GM12878 (cell line): Measurements from ENCODE around the gene NUP210L.

ENCODE experiments used
- RAD21 ChIP-seq: IDR thresholded peaks from 2 replicates; pipeline ENCODE4 v1.6.1; 2011; ENCODE audit warnings: mild to moderate bottlenecking, low read depth, low read length, moderate library complexity; ENCODE audit not compliant: insufficient read depth
- TF ChIP-seq, protein P1 (sequence below), 3 experiments: IDR thresholded peaks in 2 of 3; conservative IDR thresholded peaks in 1 of 3; 2 replicates each; pipeline ENCODE4 v1.5.1; 2011; ENCODE audit warnings: low read depth in 3 of 3, low read length in 3 of 3, mild to moderate bottlenecking in 3 of 3, control low read depth in 2 of 3, moderate library complexity in 2 of 3, inconsistent platforms in 1 of 3, mixed read lengths in 1 of 3; ENCODE audit not compliant: control insufficient read depth in 2 of 3, insufficient read depth in 1 of 3; ENCODE audit errors: extremely low read depth in 1 of 3
- TF ChIP-seq, protein P2 (sequence below): IDR thresholded peaks from 2 replicates; pipeline ENCODE4 v1.6.1; 2011; ENCODE audit warnings: low read depth, mild to moderate bottlenecking, low read length, moderate library complexity, borderline replicate concordance; ENCODE audit errors: extremely low read depth

DNA sequence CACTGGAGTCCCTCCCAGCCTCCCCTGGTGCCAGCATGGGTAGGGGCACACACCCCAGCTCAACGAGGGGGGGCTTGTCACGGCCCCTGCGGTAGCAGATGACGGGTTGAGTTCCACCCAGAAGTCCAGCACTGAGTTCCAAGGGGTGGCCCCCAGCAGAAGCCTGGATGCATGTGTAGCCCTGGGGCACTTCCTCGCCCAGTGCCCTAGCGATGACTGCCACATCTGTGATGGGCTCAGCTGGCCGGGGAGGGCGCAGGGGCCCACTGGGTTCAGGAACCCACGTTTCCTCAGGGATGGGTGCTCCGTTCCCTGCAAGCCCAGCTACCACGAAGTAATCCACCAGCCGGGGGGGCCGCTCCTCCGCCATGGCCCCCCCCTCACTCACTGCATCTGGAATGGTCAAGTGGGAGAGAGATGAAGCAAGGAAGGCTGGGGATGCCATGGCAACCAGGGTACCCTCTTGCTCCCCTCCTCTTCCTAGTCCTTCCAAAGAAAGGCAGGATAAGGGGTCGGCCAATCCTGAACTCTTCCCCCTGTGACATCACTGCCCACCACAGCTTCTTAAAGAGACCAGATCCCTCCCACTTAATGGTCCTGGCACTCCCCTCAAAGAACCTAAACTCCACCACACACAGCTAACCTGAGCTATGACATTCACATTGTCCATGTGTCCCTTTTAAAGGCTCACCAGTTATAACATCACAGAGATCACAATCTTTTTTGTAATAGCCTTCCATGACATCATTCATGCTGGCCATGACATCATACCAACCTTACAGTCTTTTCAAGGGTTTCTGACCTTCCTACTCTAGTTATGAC is 210.7 kb downstream of the NUP210L start:
- no peak for TF ChIP-seq RAD21
- TF ChIP-seq, protein P1, sequence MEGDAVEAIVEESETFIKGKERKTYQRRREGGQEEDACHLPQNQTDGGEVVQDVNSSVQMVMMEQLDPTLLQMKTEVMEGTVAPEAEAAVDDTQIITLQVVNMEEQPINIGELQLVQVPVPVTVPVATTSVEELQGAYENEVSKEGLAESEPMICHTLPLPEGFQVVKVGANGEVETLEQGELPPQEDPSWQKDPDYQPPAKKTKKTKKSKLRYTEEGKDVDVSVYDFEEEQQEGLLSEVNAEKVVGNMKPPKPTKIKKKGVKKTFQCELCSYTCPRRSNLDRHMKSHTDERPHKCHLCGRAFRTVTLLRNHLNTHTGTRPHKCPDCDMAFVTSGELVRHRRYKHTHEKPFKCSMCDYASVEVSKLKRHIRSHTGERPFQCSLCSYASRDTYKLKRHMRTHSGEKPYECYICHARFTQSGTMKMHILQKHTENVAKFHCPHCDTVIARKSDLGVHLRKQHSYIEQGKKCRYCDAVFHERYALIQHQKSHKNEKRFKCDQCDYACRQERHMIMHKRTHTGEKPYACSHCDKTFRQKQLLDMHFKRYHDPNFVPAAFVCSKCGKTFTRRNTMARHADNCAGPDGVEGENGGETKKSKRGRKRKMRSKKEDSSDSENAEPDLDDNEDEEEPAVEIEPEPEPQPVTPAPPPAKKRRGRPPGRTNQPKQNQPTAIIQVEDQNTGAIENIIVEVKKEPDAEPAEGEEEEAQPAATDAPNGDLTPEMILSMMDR (IDR thresholded peaks at IDR 0.05 in 2 of 3, conservative IDR thresholded peaks at IDR 0.05 in 1 of 3; ENCODE audit: control insufficient read depth in 2 of 3, extremely low read depth in 1 of 3, insufficient read depth in 1 of 3, low read depth in 3 of 3, low read length in 3 of 3): no peak
- TF ChIP-seq, protein P2, sequence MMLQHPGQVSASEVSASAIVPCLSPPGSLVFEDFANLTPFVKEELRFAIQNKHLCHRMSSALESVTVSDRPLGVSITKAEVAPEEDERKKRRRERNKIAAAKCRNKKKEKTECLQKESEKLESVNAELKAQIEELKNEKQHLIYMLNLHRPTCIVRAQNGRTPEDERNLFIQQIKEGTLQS: no peak
